GM21515 (cell line): ENCODE results near the gene CKS1B.
A peak's percentile ranks its signal among the peaks of the same experiment; 100 is the strongest.
"Not testable (repeated sequence)": the region's sequence is repeated elsewhere in the genome, so short reads cannot be mapped to it uniquely, and the experiment has no call there.

Source experiments
- ATAC-seq: cut with Tn5 transposase; IDR thresholded peaks from one replicate; pipeline ENCODE4 v1.9.1; 2021; ENCODE audit not compliant: unreplicated experiment

CKS1B gene

GRCh38 chr1:154963643-154964042 is 10.8 kb upstream of the CKS1B start:
- no peak for ATAC-seq

GRCh38 chr1:154964359-154964758 is 10.1 kb upstream of the CKS1B start:
- ATAC-seq = no peak

GRCh38 chr1:154966111-154966510 is 8.4 kb upstream of the CKS1B start:
- ATAC-seq = no peak

- no peak for ATAC-seq
These were observed 7.0 kb upstream of the CKS1B start for GRCh38 chr1:154967331-154967950.

- ATAC-seq = no peak
These were observed 5.8 kb upstream of the CKS1B start for GRCh38 chr1:154968731-154969130.

- no peak for ATAC-seq
These were observed 5.2 kb upstream of the CKS1B start for GRCh38 chr1:154969246-154969645.

DNA sequence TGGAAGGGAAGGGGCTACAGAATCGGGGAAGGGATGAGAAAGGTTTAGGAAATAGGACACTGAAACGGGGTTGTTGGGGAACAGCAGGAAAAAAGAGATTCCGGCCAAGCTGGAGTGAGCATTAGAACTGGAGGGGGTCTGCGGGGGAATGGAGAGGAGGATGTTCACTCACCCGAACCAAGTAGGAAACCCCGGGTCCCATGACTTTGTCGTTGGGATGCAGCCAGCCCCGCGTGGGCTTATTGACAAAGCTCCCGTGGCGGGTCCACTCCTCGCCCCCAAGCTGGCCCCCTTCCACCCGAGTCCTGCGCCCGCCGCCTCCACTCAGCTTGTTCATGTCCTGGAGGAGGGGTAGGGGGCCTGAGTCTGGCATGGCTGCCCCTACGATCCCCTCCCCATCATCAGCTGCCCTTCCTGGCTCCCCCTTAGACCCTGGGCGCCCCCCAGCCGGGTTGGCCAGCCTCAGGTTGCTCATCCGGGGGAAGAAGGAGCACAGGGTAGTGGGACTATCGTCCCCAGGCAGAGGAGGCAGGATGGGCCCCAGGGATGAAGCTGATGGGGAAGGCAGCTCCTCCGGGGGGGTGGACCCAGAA is 4.5 kb upstream of the CKS1B start:
- no peak for ATAC-seq

GRCh38 chr1:154970631-154971340 is 3.7 kb upstream of the CKS1B start, which contains the start of gene SHC1:
Gene SHC1 (minus strand): TSS chr1:154970747. CDS start chr1:154970526, 221 bp downstream.
- no peak for ATAC-seq

DNA sequence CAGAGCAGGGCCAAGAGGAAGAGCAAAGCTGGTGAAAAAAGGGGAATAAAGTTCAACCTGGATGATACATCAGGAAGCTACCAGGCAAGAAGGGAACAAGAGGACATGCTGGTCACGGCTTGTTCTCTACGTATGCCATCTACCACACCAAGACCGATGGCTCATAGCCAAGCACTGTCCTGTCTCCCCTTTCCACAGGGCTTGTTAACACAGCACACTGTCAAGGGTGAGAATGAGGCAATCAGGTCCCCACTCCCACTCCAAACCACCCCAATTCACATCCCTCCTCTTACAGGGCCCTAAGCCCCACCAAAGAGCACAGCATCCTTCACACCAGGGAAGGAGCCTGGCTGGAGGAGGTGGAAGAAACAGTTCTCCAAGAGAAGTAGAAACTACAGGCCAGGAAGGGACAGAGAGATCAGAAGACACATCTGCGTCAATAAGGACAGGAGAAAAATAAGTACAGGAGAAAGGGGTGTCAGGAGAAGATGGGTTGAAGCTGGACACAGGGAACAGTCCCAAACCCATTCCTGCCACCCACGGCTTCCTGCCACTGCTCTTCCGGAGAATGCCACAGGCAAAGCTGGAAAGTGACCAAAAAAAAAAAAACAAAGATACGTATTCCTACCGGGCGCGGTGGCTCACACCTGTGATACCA is 3.0 kb upstream of the CKS1B start:
- no peak for ATAC-seq

- ATAC-seq = no peak
These were observed 2.3 kb upstream of the CKS1B start for GRCh38 chr1:154972213-154972516.

DNA sequence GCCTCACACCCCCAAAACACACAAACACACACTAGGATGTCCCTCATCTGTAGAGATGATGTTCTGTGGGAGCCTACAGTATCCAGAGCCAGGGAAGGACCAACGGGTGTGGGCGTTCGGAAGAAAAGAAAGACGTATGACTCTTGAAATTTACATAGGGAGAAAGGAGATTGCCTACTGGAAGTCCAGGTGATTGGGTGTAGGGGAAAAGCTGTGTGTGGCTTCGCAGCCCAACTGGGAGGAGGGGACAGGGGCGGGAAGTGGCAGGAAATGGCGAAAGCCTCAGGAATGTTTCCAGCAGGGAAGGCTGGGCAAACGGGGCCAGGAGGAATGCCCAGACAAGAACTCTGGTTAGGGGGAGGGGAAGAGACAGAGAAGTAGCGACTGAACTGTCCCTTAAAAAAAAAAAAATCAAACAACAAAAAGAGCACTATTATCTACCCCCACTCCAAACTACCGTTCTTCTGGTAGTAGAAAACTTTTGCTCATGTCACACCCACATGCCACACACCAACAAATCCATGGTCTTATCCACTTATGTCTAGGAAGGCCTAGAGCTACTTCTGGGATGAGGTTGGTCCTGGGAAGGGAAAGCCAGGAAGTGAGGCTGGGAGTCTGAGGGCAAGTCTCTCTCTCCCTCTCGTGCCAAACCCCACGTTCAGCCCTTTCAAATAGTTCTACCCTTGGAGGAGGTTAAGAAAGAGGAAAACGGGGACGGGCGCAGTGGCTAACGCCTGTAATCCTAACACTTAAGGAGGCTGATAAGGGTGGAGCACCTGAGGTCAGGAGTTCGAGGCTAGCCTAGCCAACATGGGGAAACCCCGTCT is 1.8 kb upstream of the CKS1B start:
- ATAC-seq = no peak

DNA sequence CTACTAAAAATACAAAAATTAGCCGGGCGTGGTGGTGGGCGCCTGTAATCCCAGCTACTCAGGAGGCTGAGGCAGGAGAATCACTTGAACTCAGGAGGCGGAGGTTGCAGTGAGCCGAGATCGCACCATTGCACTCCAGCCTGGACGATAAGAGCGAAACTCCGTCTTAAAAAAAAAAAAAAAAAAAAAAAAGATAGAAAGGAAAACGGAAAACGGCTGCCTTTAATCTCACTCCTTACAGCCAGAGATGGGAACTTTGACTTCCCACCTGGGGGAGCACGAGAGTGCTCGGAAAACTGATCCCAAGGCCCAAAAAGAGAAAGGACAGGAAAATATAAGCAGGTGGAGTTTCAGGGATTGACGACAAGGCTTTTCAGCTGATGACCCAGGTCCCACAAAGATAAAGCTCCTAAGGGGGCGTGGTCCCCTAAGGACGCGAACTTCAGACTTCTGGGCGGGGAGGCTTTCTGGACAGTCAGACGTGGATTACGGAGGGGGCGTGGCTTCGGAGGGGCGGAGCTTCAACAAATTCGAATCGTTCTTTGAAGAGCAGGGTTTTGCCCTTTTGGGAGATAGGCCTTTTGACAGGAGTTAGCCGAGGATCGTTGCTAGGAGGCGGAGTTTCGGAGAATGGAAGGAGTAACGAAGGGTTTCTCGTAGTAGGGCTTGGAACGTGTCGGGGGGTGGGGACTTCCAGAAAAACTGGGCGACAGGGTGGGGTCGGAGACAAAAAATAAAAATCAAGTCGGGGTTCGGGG is 958 bp upstream of the CKS1B start:
- ATAC-seq = no peak

- ATAC-seq = peak; percentile 38
These were observed 427 bp downstream of the CKS1B start for GRCh38 chr1:154974808-154975408.

DNA sequence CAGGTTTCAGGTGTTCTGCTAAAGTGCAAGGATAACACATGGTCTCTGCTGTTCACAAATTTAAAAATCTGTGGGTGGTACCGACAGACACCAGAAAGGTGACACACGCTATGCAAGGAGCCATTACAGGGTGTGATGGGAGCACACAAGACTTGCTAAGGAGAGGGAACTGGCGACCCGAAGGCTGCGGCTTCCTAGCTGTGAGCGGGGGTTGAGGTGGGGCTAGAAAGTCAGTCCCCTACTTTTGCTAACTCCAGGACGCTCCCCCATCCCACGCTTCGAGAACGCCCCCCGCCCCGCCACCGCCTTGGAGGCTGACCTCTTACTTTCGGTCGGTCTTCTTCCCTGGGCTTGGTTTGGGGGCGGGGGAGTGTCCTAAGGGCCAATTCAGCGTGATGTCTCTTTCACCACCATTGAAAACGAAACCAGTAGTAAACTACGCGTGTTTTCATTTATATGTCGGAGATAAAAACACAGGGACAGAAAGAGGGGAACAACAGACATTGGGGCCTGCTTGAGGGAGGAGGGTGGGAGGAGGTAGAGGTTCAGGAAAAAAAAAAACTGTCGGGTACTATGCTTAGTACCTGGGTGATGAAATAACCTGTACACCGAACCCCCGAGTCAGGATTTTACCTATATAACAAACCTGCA is 1.1 kb downstream of the CKS1B start:
- ATAC-seq = no peak

DNA sequence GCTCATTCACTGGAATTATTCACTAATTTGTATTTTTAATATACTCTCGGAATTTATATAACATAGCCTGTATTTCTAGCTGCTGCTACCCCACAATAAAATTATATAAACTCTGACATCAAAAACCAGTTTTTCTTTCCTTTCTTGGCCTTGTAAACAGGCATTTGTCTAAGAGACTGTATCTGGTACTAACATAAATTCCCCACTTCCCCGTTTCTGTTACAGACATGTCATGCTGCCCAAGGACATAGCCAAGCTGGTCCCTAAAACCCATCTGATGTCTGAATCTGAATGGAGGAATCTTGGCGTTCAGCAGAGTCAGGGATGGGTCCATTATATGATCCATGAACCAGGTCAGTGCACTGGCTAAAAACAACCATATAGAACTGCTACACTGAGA is 3.3 kb downstream of the CKS1B start:
- ATAC-seq = not testable (repeated sequence)

DNA sequence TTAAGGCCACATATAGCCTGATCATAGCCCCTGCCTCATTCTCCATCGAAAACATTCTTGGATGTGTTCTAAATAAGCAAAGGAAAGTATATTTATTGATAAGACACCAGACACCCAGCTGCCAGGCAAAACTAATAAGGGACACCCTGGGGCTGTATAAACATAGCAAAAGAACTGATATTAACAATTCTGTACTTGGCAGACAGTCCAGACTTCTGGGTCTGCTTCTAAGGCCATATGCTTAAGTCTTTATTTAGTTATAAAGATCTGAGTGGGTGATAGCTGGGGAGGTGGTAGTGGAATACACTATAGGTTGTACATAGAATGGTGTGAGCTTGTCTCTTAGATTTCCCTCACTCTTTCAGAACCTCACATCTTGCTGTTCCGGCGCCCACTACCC is 3.9 kb downstream of the CKS1B start:
- ATAC-seq = no peak

DNA sequence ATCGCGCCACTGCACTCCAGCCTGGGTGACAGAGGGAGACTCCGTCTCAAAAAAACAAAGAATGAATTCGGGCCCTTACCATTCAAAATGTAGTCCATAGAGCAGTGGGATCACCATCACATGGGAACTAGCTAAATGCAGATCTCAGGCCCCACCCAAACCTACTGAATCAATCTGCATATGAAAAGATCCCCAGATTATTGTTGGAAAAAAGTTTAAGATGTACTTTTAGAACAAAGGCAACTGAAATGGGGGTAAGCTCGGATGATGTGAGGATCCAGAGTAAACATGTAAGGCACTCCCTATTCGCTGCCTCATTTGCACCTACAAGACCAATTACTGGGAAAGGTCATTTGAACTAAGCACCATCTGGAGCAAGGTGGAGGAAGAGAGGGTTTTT is 7.9 kb downstream of the CKS1B start:
- no peak for ATAC-seq

DNA sequence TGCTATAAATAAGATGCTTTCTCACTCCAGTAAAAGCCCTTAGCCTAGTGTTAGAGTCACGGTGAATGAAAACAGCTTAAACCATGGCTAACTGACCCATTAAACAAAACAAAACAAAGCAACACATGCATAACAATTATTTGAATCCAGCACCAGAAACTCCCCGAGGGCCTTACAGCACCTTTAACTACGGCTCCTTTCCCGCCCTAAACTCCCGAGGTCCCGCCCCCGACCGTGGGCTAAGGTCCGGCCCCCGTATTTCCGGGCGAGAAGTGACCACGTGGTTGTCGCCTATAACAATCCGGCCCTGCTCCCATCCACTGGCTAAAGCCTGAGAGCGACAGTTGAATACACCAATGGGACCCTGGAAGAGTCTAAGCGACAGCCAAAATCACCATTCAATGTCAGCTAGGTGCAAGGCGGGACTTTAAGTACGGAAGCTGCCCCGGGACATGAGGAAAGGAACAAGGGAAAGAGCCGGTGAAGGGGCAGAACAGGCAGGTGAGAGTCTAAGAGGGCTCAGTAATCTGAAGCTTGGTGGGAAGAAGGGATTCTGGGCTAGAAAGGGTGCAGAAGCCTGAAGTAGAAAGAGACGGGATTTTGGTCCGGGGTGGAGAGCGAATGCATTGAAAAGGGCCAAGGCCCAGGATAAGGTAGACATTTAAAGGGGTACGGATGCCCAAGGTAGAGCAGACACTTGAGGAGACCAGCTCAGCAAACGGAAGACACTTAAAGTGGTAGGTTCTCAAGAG is 8.6 kb downstream of the CKS1B start, which contains the start of gene FLAD1:
FLAD1 (plus strand) TSS at position 448 of the 752 bp plus-strand sequence. CDS start 351 bp downstream, outside the sequence.
- ATAC-seq = peak; percentile 93
